ENCODE data around the gene DCAF11.
A peak's percentile ranks its signal among the peaks of the same experiment; 100 is the strongest.

Gene DCAF11

DNA sequence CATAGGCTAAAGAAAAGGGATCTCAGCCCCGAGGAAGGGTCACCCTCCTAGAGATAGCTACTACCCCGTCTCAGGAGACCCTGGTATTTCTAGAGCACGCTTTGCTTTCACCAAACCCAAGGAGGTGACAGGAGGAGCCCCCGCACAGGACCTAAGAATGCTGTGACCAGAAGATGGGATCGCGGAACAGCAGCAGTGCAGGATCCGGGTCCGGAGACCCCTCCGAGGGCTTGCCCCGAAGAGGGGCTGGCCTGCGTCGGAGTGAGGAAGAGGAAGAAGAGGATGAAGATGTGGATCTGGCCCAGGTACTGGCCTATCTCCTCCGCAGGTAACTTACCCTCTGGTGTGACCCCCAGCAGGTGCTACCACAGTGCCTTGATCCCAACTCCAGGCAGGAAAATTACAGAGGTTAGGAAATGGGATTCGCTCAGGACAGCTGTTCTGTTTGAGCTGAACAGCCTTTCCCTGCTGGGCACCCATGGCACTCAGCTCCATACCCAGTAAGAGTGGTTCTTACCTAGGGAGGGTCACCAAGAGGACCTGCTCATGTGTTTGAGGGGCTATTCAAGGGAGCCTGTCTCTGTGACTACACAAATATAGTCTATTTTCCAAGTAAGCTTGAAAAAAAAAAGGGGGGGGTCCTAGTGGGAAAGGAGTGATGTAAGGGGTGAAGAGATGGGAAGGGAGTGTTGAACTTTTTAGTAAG is 998 bp downstream of the DCAF11 start:
- no peak for DNase-seq (ENCODE audit: low read depth)
- peak overlapping the region; percentile 94 for H3K4me3 ChIP-seq (ENCODE audit: low read length)
- no peak for TF ChIP-seq CTCF (conservative IDR thresholded peaks at IDR 0.05; ENCODE audit: low read depth, low read length)

DNA sequence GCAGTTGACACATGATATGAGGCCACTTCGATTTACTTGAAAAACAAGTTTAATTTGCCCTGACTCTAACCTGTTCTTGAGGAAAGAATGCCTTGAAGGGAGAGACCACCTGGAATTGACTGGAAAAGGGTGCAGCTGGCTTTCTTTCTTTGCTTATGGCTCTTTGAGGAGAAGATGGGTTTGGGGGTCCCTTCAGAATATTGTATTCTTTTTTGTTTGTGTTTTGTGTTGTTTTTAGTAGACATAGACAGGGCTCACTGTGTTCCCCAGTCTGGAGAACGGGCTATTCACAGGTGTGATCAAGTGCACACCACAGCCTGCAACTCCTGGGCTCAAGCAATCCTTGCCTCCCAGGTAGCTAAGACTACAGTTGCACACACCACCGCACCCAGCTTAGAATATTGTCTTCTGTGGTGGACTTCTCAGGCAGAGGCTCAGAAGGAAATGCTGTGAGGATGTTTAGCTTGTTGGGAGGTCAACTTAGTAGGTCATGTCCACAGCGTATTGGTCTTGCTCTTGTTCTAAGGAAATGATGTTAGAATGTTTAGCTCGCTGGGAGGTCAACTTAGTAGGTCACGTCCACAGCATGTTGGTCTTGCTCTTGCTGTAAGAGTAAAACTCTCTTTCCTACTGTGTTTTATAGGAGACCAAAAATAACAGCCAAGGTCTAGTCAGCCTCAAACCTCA is 1.7 kb downstream of the DCAF11 start:
- no peak overlapping the region for H3K4me3 ChIP-seq (ENCODE audit: low read length)
- no peak for DNase-seq (ENCODE audit: low read depth)
- TF ChIP-seq CTCF (conservative IDR thresholded peaks at IDR 0.05; ENCODE audit: low read depth, low read length), result no peak

DNA sequence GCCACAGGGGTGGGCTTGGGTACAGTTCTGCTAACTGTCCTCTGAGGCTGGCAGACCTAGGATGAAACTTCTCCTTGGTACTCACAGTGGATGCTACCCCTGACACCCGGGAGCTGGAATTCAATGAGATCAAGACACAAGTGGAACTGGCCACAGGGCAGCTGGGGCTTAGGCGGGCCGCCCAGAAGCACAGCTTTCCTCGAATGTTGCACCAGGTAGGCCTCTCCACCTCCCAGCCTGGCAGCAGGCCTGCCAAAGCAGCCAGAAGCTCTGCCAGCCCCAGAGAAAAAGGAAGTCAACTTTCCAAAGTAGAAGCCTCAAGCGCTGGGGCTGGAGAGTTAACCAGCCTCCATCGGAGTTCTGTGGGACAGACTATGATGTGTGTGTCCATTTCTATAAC is 2.6 kb downstream of the DCAF11 start:
- TF ChIP-seq CTCF (conservative IDR thresholded peaks at IDR 0.05; ENCODE audit: low read depth, low read length), result no peak
- H3K4me3 ChIP-seq (ENCODE audit: low read length), result no peak overlapping the region
- DNase-seq (ENCODE audit: low read depth), result no peak

DNA sequence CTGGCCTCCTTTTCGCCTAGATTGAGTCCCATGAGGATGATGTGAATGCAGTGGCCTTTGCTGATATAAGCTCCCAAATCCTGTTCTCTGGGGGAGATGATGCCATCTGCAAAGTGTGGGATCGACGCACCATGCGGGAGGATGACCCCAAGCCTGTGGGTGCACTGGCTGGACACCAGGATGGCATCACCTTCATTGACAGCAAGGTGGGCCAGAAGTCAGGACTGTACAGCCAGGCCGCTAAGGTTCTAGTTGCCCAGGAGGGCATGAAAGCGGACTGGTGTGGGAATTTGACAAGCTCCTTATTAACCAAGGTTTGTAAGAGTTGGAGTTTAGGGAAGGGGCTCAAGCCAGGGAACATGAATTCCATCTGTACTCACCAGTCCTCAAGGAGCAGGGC is 5.1 kb downstream of the DCAF11 start:
- no peak overlapping the region for H3K4me3 ChIP-seq (ENCODE audit: low read length)
- no peak for TF ChIP-seq CTCF (conservative IDR thresholded peaks at IDR 0.05; ENCODE audit: low read depth, low read length)
- DNase-seq (ENCODE audit: low read depth), result no peak

DNA sequence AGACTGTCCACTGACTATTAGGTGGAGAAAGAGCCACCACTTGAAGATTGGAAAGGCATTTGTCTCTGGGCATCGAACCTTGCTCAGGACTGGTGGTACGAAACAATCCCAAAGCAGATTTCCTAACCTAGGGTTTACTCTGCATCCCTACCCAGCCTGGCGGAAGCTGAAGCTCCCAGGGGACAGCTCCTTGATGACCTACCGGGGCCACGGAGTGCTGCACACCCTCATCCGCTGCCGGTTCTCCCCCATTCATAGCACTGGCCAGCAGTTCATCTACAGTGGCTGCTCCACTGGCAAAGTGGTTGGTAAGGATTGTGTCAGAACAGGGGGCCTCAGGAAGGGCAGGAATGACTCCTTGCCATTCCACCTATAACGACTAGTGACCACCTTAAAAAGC is 6.6 kb downstream of the DCAF11 start:
- no peak overlapping the region for H3K4me3 ChIP-seq (ENCODE audit: low read length)
- no peak for DNase-seq (ENCODE audit: low read depth)

DNA sequence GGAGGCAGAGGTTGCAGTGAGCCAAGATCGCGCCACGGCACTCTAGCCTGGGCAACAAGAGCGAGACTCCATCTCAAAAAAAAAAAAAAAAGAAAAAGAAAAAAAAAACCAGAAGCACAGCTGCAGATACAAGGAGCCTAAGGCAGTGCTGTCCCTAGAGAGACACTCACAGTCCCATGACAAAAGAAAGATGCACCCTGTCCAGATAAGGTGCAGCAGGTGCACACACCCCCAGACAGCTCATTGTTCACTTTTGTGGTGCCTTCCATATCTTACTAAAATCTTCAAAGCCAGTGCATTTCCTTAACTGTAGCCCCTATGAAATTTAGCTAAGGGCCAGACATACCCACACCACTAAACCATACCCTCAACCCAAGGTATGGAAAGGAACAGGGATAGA is 7.8 kb downstream of the DCAF11 start:
- no peak for DNase-seq (ENCODE audit: low read depth)
- no peak for TF ChIP-seq CTCF (conservative IDR thresholded peaks at IDR 0.05; ENCODE audit: low read depth, low read length)
- H3K4me3 ChIP-seq (ENCODE audit: low read length), result no peak overlapping the region

More for the DNA sequence above, 6.6 kb downstream of the DCAF11 start:
- TF ChIP-seq CTCF (conservative IDR thresholded peaks at IDR 0.05; ENCODE audit: low read depth, low read length), result no peak

- no peak for TF ChIP-seq CTCF (conservative IDR thresholded peaks at IDR 0.05; ENCODE audit: low read depth, low read length)
- no peak for DNase-seq (ENCODE audit: low read depth)
- no peak overlapping the region for H3K4me3 ChIP-seq (ENCODE audit: low read length)
Measured at GRCh38 chr14:24122898-24123297, 8.3 kb downstream of the DCAF11 start.
